NT2/D1 (cell line): ENCODE measurements around the gene TRMT11.

Source experiments
- DNase-seq: peaks from one replicate; pipeline ENCODE4 v3.0.0-alpha.2; 2011; ENCODE audit warnings: low read depth, low spot score
- H3K27me3 ChIP-seq: 2 replicates; pipeline ENCODE4 v1.6.0; 2011; ENCODE audit warnings: mild to moderate bottlenecking; ENCODE audit not compliant: insufficient read length, insufficient read depth
- H3K36me3 ChIP-seq: 2 replicates; pipeline ENCODE4 v1.6.1; 2011; ENCODE audit warnings: mild to moderate bottlenecking, low read length, mixed read lengths; ENCODE audit not compliant: insufficient read depth, insufficient read length
- H3K4me1 ChIP-seq: 2 replicates; pipeline ENCODE4 v1.5.1; 2011; ENCODE audit not compliant: insufficient read depth, insufficient read length
- H3K4me3 ChIP-seq: 2 replicates; pipeline ENCODE4 v1.5.1; 2011; ENCODE audit warnings: low read depth; ENCODE audit not compliant: insufficient read length
- H3K9ac ChIP-seq: 2 replicates; pipeline ENCODE4 v1.6.0; 2011; ENCODE audit warnings: low read depth; ENCODE audit not compliant: insufficient read length
- H3K9me3 ChIP-seq: 2 replicates; pipeline ENCODE4 v1.5.1; 2011; ENCODE audit warnings: mild to moderate bottlenecking, low read length; ENCODE audit not compliant: insufficient read depth
- SUZ12 ChIP-seq: IDR thresholded peaks from 2 replicates; pipeline ENCODE4 v1.6.1; 2011; ENCODE audit not compliant: insufficient read length, insufficient read depth; ENCODE audit errors: extremely low read depth
- YY1 ChIP-seq: IDR thresholded peaks from 2 replicates; pipeline ENCODE4 v1.6.1; 2011; ENCODE audit not compliant: insufficient read length, insufficient read depth
- ZNF274 ChIP-seq: IDR thresholded peaks from 2 replicates; pipeline ENCODE4 v1.6.1; 2011; ENCODE audit warnings: mild to moderate bottlenecking, low read depth, low read length

TRMT11 gene

GRCh38 chr6:126040394-126040793, 54.1 kb downstream of the TRMT11 start:
- Histone ChIP-seq H3K4me1 (no peaks in the 10 kb centered on the region), H3K4me3 (no peak overlapping the region), H3K9me3 (no peaks in the 10 kb centered on the region), H3K27me3 (no peaks in the 10 kb centered on the region), H3K36me3 (peaks cover 11% of the 10 kb centered on the region), H3K9ac (no peak overlapping the region)
- no peak for DNase-seq
- TF ChIP-seq ZNF274 (no peak), YY1 (no peak), SUZ12 (no peak)

GRCh38 chr6:126040826-126041225, 54.5 kb downstream of the TRMT11 start:
- Histone ChIP-seq H3K9ac (no peak overlapping the region), H3K4me3 (no peak overlapping the region), H3K9me3 (no peaks in the 10 kb centered on the region), H3K4me1 (no peaks in the 10 kb centered on the region), H3K36me3 (peaks cover 13% of the 10 kb centered on the region), H3K27me3 (no peaks in the 10 kb centered on the region)
- no peak for DNase-seq
- TF ChIP-seq YY1, result no peak
- no peak for TF ChIP-seq SUZ12
- TF ChIP-seq ZNF274, result no peak

DNA sequence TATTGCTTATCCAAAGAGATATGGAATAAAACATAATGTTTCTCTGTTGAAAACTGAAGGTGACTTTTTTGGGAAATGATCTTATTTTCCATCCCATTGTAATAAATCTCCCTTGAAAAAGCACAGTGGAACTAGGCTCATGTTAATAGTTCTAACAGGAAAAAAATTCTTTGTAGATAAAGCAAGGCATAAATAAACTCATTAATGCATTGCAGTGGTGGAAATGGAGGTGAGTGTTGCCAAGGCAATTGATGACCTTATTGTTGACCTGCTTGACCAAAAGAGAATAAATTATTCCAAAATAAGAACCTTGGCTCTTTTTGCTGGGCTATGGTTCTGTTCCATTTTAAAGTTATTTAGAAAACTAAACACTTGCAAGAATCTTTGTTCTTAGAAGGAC, 55.2 kb downstream of the TRMT11 start:
- Histone ChIP-seq H3K36me3 (peaks cover 19% of the 10 kb centered on the region), H3K27me3 (no peaks in the 10 kb centered on the region), H3K9me3 (no peaks in the 10 kb centered on the region), H3K4me1 (no peaks in the 10 kb centered on the region), H3K9ac (no peak overlapping the region), H3K4me3 (no peak overlapping the region)
- no peak for DNase-seq
- TF ChIP-seq SUZ12, result no peak
- no peak for TF ChIP-seq YY1
- no peak for TF ChIP-seq ZNF274

- Histone ChIP-seq H3K4me1 (no peaks in the 10 kb centered on the region), H3K36me3 (peaks cover 22% of the 10 kb centered on the region), H3K27me3 (no peaks in the 10 kb centered on the region), H3K9me3 (no peaks in the 10 kb centered on the region), H3K9ac (no peak overlapping the region), H3K4me3 (no peak overlapping the region)
- no peak for DNase-seq
- TF ChIP-seq SUZ12 (no peak), YY1 (no peak), ZNF274 (no peak)
Measured at GRCh38 chr6:126042001-126042419, 55.7 kb downstream of the TRMT11 start.

- DNase-seq, result no peak
- Histone ChIP-seq H3K4me3 (no peak overlapping the region), H3K4me1 (no peaks in the 10 kb centered on the region), H3K36me3 (peaks cover 34% of the 10 kb centered on the region), H3K27me3 (no peaks in the 10 kb centered on the region), H3K9me3 (no peaks in the 10 kb centered on the region), H3K9ac (no peak overlapping the region)
- TF ChIP-seq YY1, result no peak
- TF ChIP-seq SUZ12, result no peak
- no peak for TF ChIP-seq ZNF274
Measured at GRCh38 chr6:126047648-126048047, 61.3 kb downstream of the TRMT11 start.

GRCh38 chr6:126048635-126049034, 62.3 kb downstream of the TRMT11 start:
- TF ChIP-seq YY1, result no peak
- TF ChIP-seq SUZ12, result no peak
- TF ChIP-seq ZNF274, result no peak
- peaks cover 40% of the 10 kb centered on the region for H3K36me3 ChIP-seq
- no peak overlapping the region for H3K4me3 ChIP-seq
- no peak for DNase-seq
- H3K9me3 ChIP-seq, result no peaks in the 10 kb centered on the region
- no peaks in the 10 kb centered on the region for H3K27me3 ChIP-seq
- H3K9ac ChIP-seq, result no peak overlapping the region
- no peaks in the 10 kb centered on the region for H3K4me1 ChIP-seq

- TF ChIP-seq YY1 (no peak), SUZ12 (no peak), ZNF274 (no peak)
- no peak for DNase-seq
- Histone ChIP-seq H3K4me1 (no peaks in the 10 kb centered on the region), H3K4me3 (no peak overlapping the region), H3K36me3 (peaks cover 39% of the 10 kb centered on the region), H3K27me3 (no peaks in the 10 kb centered on the region), H3K9ac (no peak overlapping the region), H3K9me3 (no peaks in the 10 kb centered on the region)
Measured at GRCh38 chr6:126050795-126051194, 64.5 kb downstream of the TRMT11 start.
